HepG2 (cell line): ENCODE data around the gene COX10.

ENCODE experiments used
- CTCF ChIP-seq: sonication (generic); formaldehyde crosslinking; IDR thresholded peaks from 2 replicates; pipeline ENCODE4 v1.5.0; 2020; ENCODE audit warnings: mild to moderate bottlenecking, missing genetic modification reagents, moderate library complexity
- HMGXB4 ChIP-seq, 2 experiments: sonication (generic) in 1 of 2; formaldehyde crosslinking in 1 of 2; IDR thresholded peaks; 2 replicates each; pipeline versions ENCODE4 v1.4.0 to v1.6.1; 2018 to 2020; ENCODE audit warnings: missing genetic modification reagents in 2 of 2, borderline replicate concordance in 1 of 2, low read depth in 1 of 2, mild to moderate bottlenecking in 1 of 2, missing biosample characterization in 1 of 2
- PHB2 ChIP-seq: fragments of 450-650 bp; IDR thresholded peaks from 2 replicates; pipeline ENCODE4 v1.6.1; 2018; ENCODE audit not compliant: partially characterized antibody
- POLR2A ChIP-seq, 2 experiments: IDR thresholded peaks; 2 replicates each; pipeline ENCODE4 v1.6.1; 2011; ENCODE audit warnings: low read depth in 2 of 2, low read length in 2 of 2, mild to moderate bottlenecking in 1 of 2, moderate library complexity in 1 of 2; ENCODE audit not compliant: insufficient read depth in 1 of 2
- ZNF597 ChIP-seq: sonication (generic); formaldehyde crosslinking; IDR thresholded peaks from 2 replicates; pipeline ENCODE4 v1.5.0; 2020; ENCODE audit warnings: missing genetic modification reagents

- TF ChIP-seq HMGXB4 (CRISPR knock-in tag; IDR thresholded peaks at IDR 0.05; ENCODE audit: borderline replicate concordance in 1 of 2, low read depth in 1 of 2), result no peak
- TF ChIP-seq PHB2, result no peak
- no peak for TF ChIP-seq ZNF597 (CRISPR knock-in tag)
- TF ChIP-seq CTCF (CRISPR knock-in tag), result no peak
- TF ChIP-seq POLR2A (IDR thresholded peaks at IDR 0.05; ENCODE audit: insufficient read depth in 1 of 2, low read depth in 2 of 2, low read length in 2 of 2), result no peak
Observed at GRCh38 chr17:14198575-14198974, 129.3 kb downstream of the COX10 start.
